Stimulated activated CD4-positive, alpha-beta T cell treated with anti-CD3 and anti-CD28 coated beads, Interleukin-2, amount 100 ng/mL, for 24 hours (primary cell): ENCODE results near the gene IPCEF1.

Experiments
- DNase-seq, 2 donors: peaks; one replicate each; pipeline ENCODE4 v3.0.0-alpha.2; 2020

Gene IPCEF1, protein sequence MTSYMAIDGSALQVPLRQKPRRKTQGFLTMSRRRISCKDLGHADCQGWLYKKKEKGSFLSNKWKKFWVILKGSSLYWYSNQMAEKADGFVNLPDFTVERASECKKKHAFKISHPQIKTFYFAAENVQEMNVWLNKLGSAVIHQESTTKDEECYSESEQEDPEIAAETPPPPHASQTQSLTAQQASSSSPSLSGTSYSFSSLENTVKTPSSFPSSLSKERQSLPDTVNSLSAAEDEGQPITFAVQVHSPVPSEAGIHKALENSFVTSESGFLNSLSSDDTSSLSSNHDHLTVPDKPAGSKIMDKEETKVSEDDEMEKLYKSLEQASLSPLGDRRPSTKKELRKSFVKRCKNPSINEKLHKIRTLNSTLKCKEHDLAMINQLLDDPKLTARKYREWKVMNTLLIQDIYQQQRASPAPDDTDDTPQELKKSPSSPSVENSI

DNA sequence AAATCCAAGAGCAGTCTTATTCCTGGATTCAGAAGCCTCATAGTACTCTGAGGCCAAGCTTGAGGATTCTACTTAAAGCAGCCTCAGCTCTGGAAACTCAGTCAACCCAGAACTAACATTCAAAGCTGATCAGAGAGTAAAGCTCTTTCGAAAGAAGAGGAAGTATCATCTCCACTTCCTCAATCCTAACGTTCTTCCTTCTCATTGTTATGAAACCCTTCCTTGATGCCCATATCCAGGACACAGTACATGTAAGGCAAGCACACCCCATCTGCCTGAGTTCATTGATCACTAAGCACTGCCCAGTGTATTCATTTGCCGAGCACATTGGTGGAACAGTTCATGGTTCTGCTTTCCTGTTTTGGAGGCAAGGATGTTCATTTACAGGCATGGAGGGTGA lies at the start of gene IPCEF1:
TSS of gene IPCEF1 (minus strand) at position 114 of the 400 bp plus-strand sequence. CDS start 90,856 bp downstream, outside the sequence.
- no peak for DNase-seq

DNA sequence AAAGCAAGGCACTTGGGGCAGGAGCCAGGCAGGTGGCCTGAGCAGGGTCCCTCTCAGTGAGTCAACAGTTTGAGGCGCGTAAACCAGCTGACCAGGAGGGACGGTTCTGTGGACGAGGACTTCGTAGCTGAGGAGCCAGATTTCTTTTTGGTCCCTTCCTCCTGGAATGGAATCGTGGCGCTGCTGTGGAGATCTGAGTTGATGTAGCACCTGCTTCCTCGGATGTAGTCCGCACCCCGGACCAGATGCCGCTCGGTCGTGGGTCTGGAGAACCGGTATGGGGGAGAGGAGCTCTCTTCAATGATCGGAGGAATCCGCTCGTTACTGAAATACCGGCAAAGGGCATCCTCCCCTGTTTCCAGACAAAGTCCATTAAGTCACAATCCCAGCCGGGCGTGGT lies 49.7 kb upstream of the IPCEF1 start:
- no peak for DNase-seq

DNA sequence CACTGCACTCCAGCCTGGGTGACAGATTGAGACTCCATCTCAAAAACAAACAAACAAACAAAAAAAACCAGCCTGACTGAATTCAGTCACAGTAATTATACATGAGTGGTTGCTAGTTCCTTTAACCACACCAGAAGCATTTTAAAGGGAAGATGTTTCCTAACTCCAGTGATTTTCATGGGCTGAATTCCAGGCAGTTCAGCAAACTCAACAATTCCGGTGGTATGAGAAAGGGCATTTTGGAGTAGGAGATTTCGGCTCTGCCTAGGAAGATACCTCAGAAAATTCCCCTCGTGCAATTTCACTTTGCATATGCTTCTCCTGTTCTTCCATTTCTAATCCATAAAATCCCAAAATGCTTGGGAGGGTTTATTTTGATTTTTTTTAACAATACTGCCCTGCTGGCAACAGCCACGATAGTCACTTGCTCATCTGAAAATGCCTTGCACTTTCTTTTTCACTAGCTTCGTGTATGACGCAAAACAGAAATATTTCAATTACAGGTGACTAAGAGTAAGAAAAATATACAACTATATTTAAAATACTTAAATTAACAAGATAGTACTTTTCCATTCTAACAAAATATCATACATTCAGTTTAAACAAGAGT lies 48.3 kb upstream of the IPCEF1 start:
- no peak for DNase-seq

DNA sequence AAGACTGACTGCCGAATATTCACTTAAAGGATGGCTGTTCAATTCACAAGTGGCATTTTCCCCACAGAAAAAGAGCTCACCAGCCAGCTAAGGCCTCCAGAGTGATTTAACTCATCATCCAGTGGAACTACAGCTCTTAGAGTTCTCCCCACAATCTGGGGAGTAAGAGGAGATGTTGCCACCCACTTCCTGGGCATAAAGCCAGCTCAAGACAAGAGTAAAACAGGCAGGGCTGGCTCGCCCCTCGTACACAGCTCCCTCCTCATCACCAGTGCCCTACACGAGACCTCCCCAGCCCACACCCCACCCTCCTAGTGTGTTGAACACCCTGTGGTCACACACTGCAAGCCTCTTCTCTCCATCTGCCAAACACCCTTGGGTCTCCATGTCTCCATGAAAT lies 47.2 kb upstream of the IPCEF1 start:
- no peak for DNase-seq

DNA sequence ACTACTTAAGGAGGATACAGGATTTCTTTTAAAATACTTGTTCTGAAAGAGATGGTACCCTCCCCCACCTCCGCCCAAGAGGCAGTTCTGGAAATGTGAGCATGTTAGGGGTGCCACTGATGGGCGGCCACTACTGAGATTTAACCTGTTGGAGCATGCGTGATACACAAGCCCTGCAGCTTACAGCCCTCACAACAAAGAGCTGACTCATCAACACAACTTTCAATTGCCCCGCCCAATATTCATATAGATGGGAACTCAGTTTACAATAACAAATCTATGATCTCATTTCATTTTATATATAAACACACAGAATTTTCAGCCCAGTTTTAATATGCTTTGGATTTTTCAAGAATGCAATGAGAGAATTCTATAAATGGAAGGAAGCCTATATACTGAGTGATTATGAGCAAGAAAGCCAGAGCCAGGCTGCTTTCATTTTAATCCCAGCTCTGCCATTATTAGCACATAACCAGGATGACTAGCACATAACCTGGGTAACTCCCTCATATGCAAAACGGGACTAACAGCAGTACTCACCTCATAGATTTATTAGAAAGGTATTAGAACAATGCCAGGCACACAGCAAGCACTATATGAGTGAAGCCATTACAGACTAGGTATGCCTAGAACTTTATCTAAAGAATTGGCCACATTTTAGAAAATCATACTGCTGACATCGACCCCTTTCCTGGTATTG lies 45.6 kb upstream of the IPCEF1 start:
- no peak for DNase-seq

DNA sequence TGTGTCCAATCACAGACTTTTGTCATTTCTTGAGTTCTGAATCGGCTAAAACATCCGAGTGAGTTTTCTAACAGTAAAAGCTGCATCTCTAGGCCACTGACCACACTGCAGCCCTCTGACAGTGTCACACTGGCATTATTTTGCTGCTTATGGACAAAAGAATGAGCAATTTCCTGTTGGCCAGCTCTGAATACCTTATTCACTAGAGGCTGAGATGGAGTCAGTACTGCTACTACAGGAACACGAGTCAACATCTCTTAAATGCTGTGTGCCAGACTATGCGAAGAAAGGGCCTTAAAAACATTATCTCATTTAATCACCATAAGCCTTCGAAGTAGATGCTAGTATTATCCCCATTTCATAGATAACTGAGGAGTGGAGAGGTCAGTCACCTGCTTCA lies 42.5 kb upstream of the IPCEF1 start:
- DNase-seq: no peak

DNA sequence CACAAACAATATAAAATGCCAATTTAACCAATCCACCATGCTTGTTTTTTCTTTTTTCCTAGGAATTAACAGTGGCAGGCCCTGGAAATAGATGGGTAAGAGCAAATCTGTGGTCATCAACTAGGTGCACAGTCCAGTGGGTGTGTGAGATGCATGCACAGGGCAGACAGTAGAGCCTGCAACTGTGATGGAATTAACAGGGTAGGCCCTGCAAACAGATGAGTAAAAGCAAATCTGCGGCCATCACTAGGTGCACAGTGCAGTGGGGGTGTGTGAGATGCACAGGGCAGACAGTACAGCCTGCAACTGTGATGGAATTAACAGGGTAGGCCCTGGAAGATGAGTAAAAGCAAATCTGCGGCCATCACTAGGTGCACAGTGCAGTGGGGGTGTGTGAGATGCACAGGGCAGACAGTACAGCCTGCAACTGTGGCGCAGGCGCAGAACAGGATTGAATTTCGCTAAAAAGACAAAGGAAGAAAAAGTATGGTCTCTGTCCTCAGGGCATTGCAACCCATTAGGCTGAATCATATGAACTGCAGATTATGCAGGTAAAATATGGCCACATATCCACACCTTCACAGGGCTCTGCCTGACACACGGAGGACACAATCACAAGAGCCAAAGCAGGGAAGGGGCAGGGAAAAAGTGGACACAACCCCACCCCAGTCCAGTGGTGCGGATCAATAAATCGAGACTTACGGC lies 41.0 kb upstream of the IPCEF1 start:
- DNase-seq: no peak

DNA sequence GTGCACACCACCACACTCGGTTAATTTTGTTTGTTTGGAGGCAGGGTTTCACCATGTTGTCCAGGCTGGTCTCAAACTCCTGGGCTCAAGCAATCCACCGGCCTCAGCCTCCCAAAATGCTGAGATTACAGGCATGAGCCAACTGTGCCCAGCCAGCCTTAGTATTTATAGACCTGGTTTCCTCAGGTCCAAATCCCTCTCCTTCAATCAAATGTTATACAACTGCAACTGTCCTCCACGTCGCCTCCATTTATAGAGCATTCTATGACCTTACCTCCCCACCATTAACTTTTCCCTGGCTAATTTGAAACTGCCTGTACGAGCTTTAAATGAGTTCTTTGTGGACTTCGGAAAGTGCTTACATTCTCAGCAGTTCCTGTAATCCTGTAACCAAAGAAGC lies 39.3 kb upstream of the IPCEF1 start:
- DNase-seq: no peak

DNA sequence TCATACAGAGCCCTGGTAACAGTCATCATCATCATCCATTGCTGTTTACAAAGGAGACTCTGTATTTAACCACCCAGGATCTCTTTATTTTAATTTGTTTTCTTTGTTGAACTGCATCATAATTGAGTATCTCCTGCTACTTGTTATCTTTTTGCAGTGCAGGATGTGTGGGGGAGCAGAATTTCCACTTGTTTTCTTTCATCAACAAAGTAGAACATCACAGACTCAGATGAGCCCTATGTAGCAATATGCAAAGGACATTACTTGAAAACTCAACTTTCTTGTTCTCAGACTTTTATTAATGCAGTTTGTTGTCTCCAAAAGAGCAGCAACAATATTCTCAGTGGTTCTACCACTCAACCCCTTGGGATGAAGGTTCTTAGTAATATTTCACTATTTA lies 38.7 kb upstream of the IPCEF1 start:
- DNase-seq: no peak

DNA sequence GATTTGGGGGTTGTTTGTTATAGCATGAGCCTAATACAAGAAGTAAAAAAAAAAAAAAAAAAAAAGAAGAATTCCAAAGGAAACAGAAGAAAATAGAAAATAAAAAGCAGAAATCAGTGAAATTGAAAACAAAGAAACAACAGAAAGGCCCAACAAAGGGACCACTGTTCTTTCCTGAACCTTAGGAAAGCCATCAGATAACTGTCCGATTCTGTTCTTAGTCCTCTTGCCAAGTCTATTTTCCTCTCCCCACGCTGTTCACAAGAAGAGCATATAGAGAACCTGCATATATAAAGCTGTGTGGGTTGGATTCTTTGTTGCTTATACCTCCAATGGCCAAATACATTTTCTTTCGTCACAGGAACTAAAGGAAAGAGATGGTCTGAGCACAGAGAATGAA lies 38.0 kb upstream of the IPCEF1 start:
- DNase-seq: no peak

DNA sequence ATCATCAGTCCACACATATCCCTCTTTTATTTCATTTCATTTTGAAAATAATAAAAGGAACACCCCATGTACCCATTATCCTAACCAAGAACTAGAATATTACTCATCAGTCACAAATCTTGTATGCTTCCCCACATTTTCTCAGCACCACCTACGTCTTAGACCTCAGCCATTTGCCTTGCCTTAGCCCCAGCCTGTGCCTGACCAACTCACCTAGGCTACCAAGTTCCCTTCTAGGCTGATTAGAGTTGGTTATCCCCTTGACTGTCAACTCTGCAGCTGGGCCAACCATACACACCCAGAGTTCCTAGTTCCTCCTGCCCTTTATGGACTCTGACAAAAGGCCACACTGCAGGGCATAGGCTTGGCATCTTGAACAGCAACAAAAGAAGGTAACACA lies 33.4 kb upstream of the IPCEF1 start:
- DNase-seq: no peak

DNA sequence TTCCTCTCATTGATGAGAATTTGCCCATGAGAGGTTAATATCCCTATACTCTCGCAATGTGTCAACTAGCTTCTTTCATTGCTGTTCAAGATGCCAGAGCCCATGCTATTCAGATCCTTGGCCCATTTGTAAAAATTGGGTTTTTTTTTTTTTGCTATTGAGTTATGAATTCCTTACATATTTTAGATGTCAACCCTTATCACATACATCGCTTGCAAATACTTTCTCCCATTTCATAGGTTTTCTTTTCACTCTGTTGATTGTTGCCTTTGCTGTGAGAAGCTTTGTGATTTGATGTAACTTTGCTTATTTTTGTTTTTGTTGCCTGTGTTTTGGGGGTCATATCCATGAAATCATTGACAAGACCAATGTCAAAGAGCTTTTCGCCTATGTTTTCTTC lies 32.2 kb upstream of the IPCEF1 start:
- DNase-seq: no peak

DNA sequence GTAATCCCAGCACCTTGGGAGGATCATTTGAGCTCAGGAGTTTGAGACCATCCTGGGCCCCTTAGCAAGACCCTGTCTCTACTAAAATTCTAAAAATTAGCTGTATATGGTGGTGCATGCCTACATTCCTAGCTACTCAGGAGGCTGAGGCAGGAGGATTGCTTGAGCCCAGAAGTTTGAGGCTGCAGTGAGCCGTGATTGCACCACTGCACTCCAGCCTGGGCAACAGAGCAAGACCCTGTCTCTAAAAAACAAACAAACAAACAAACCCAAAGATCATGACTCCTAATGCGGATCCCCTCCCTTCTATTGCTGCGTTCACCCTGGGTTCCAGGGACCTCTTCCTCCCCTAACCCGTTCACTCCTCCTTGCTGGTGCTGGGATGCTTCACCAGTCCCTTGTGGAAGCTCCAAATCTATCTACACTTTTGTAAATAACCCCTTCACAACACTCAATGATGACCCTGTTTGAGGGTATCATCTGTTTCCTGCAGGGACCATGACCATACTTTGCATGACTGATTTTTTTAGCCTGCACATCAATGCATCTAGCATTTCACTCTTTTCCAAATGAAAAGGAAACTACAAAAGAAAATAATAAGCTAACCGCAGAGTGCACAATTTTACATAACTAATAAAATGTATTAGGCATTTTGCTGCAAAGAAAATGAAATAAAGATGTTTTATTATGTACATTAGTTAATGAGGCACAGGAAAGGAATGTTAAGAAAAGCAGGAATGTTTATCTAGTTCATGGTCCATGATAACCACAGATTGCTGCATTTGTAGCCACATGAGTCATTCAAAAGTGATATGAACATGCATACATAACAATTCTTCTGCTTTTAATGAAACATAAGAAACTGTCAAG lies 30.5 kb upstream of the IPCEF1 start:
- no peak for DNase-seq

DNA sequence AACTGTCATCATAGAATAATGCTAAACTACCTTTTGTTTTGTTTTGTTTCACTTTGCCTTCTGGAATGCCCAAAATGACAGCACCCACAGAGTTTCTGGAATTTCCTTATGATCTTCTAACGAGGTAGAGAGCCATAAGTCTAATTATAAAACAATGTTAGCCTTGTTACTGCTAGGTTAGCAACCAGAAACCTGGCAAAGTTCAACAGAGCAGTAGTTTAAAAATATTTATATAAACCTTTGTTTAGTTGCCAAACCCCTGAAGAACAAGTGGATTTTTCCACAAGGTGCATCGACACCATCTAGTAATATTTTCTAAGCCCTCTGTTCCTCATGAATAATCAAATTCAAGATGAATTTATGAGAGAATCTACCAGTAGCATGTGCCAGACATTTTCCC lies 27.6 kb upstream of the IPCEF1 start:
- DNase-seq: no peak

DNA sequence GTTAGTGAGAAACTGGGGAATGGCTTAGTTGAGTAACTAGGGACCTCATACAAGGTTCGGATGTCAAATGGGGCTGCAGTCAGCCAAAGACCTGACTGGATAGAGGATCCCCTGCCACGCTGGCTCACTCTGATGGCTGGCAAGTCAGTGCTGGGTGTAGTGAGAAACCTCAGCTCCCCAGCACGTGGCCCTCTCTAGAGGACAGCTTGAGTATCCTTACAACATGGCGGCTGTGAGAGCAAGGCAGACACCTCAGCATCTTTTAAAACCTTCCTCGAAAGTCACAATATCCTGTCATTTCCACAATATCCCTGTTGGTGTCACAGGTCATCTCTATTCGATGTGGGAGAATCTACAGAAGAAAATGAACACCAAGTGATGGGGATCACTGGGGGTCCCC lies 26.7 kb upstream of the IPCEF1 start:
- no peak for DNase-seq

DNA sequence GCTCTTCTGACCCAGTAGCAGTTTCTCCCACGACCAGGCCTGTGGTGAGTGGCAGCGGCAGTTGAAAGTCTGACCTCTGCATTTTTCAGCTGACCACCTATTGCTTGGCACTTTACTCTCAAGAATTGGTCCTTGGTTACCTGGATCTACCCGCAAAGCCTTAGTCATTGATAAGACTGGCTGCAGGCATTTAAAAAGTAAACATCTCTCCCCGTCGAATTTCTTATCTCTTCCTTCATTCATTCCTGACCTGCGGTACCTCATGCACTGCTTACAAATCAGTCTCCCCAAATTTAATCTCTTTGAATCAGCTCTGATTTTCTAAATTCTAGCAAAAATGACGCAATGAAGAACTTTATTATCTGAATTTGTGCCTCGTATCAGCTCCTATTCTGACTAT lies 26.1 kb upstream of the IPCEF1 start:
- no peak for DNase-seq

DNA sequence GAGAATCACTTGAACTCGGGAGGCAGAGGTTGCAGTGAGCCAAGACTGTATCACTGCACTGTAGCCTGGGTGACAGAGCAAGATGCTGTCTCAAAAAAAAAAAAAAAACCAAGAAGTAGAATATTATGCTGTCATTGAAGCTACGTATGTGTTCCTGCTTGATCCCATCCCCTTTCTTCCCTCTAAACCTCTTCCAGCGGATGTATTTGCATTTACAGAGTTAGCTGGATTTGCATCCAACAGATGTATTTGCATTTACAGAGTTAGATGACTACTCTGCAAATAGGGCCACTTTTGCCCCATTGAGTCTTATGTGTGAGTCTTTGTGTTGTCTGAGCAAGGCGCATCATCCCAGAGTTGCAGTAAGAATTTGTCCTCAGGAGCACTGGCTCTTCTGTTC lies 24.9 kb upstream of the IPCEF1 start:
- no peak for DNase-seq

DNA sequence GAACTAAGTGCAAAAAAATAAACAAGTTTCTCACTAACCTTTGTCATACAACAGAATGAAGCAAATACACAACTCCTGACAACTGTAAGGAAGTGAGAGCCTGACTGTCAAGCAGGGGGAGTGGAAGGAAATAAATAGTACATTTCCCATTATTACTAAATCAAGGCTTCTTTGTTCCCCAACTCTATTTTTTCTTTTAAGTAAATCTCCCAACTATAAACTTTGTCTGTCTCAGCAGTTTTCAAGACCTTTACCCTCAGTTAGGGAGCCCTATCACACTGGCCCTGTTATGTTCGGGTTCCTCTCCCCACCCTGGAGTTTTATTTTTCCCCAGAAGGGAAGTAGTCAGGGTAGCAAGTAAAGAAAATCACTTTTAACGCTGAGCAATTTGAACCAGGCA lies 24.1 kb upstream of the IPCEF1 start:
- DNase-seq: no peak

DNA sequence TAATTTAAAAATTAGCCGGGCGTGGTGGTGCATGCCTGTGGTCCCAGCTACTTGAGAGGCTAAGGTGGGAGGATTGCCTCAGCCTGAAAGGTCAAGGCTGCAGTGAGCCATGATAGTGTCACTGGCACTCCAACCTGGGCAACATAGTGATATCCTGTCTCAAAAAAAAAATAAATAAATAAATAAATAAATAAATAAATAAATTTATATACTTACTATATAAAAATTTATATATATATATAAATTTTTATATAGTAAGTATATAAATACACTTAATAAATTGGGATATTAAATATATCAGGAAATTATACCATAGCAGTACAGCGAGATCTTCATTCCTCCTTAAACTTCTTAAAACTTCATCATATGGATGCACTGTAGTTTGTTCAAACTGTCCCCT lies 23.0 kb upstream of the IPCEF1 start:
- DNase-seq: no peak

DNA sequence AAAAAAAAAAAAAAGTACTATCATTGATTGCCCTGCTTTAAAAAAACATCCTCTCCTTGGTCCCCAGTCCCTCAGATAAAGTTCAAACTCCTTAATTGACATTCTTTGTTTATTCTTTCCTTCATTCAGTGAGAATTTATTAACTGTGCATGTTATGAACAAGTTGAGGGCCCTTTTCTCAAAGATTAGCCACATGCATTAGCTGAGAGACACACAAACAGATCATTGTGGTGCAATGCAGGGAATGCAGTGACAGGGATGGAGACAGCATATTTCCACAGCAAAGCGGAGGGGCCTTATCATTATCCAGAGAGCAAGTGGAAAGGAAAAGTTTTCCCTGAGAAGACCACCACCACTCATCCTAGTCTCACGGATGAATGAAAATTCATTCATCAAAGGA lies 21.9 kb upstream of the IPCEF1 start:
- no peak for DNase-seq

DNA sequence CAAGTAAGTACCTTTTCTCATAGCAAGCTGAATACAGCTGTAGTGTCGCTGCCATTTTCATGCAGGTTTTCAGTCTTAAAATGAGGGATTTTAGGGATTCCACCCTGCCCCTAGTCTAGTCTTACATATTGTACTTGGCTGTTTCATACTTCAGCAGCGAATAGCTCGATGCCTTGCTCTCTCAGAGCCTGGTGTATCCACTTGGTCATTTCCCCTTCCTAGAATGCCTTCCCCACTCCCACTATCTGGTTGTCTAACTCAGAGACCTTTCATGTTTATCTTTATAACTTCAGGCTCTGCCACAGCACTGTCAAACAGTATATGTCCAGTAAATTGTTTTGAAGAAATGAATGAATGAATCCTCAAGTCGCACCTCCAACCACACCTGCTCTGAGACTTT lies 21.1 kb upstream of the IPCEF1 start:
- no peak for DNase-seq

DNA sequence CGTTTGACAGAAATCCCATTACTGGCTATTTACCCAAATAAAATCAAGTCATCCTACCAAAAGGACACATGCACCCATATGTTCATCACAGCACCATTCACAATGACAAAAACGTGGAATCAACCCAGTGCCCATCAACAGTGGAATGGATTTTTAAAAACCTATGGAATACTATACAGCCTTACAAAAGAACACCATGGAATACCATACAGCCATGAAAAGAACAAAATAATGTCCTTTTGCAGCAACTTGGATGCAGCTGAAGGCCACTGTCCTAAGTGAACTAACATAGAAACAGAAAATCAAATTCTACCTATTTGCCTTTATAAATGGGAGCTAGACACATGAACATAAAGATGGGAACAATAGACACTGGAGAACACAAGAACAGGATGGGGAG lies 17.4 kb upstream of the IPCEF1 start:
- DNase-seq: no peak

DNA sequence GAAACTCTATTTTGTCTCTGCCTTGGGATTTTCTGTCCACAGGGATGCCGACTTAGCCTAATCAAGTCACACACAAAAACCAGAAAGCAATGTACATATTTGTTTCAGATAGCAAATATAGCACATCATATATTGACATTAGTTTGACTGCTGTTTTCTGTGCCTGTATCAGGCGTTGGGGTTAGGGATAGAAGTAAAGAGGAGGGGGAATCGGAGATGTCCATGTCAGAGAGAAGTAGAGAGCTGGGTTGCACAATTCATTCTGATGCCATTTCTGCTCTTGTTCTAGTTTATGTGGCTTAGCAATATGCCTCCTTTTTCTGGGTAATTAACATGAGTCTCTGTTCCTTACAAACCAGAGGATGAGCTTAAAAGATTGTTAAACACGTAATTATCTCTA lies 14.7 kb upstream of the IPCEF1 start:
- no peak for DNase-seq
